ENCODE data around the gene TTYH2. TPM values are rescaled to one million over a fixed set of nuclear protein-coding genes. Genes with fewer than 3 reads are reported as not detected.

TTYH2 gene
- polyA plus RNA-seq, 1 of the 3 experiments (the other 2 are of a cell fraction), result 16.1 TPM

DNA sequence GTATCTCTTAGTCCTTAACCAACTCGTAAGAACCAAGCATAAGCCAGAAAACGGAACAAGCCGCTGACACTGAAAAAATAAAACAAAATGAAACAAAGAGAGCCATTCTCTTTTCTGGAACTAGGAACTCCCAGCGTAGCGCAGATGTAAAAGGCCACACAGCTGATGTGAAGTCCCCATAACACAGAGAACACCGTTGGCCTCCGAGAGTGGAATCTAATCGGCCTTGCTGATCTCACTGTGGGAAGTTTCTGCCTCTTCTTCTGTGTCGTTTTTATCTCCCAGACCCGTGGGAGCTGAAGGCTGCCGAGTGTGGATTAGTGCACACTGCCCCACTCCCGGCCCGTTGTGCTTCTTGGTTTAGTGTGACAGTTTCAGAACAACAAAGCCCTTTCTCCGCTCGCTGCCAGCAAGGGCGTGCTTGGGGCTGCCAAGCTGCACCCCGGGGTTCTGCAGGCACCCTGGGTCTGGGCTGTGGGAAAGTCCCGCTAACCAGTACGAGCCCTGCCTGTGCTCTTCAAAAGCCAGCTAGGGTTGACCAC is 21.7 kb downstream of the TTYH2 start:
- H3K9me2 ChIP-seq, result no peaks in the 10 kb centered on the region
- H3K4me2 ChIP-seq, result no peak overlapping the region
- H3K9me3 ChIP-seq, result no peaks in the 10 kb centered on the region
- H3K4me1 ChIP-seq (ENCODE audit: control insufficient read depth in 1 of 2, insufficient read depth in 2 of 2, low read depth in 1 of 2, low read length in 1 of 2), result peaks cover 0 to 8% of the 10 kb centered on the region in 2 experiments; a peak in 1 of 4 replicates
- no peaks in the 10 kb centered on the region for H3K79me2 ChIP-seq (ENCODE audit: insufficient read depth)
- TF ChIP-seq NFIC (IDR thresholded peaks at IDR 0.05; ENCODE audit: borderline replicate concordance), result no peak
- no peak for TF ChIP-seq SIN3A (IDR thresholded peaks at IDR 0.05; ENCODE audit: borderline replicate concordance, low read depth, low read length)
- no peak for TF ChIP-seq POLR2AphosphoS5 (IDR thresholded peaks at IDR 0.05; ENCODE audit: low read depth, low read length)
- no peak for TF ChIP-seq JUND (IDR thresholded peaks at IDR 0.05)
- TF ChIP-seq TEAD4 (IDR thresholded peaks at IDR 0.05; ENCODE audit: borderline replicate concordance, insufficient read depth), result no peak
- TF ChIP-seq RFX5 (IDR thresholded peaks at IDR 0.05; ENCODE audit: low read length), result no peak
- no peak for TF ChIP-seq TCF12 (IDR thresholded peaks at IDR 0.05)
- TF ChIP-seq CHD2 (IDR thresholded peaks at IDR 0.05; ENCODE audit: low read length, partially characterized antibody), result no peak
- TF ChIP-seq, protein P1, sequence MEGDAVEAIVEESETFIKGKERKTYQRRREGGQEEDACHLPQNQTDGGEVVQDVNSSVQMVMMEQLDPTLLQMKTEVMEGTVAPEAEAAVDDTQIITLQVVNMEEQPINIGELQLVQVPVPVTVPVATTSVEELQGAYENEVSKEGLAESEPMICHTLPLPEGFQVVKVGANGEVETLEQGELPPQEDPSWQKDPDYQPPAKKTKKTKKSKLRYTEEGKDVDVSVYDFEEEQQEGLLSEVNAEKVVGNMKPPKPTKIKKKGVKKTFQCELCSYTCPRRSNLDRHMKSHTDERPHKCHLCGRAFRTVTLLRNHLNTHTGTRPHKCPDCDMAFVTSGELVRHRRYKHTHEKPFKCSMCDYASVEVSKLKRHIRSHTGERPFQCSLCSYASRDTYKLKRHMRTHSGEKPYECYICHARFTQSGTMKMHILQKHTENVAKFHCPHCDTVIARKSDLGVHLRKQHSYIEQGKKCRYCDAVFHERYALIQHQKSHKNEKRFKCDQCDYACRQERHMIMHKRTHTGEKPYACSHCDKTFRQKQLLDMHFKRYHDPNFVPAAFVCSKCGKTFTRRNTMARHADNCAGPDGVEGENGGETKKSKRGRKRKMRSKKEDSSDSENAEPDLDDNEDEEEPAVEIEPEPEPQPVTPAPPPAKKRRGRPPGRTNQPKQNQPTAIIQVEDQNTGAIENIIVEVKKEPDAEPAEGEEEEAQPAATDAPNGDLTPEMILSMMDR (IDR thresholded peaks at IDR 0.05), result no peak
- no peak for TF ChIP-seq FOXM1 (IDR thresholded peaks at IDR 0.05; ENCODE audit: low read depth)
- TF ChIP-seq MXI1 (IDR thresholded peaks at IDR 0.05; ENCODE audit: low read depth, low read length), result no peak
- TF ChIP-seq GATA2 (CRISPR knock-in tag; IDR thresholded peaks at IDR 0.05), result no peak
- no peak for TF ChIP-seq ELF1 (IDR thresholded peaks at IDR 0.05)
- TF ChIP-seq, protein P2, sequence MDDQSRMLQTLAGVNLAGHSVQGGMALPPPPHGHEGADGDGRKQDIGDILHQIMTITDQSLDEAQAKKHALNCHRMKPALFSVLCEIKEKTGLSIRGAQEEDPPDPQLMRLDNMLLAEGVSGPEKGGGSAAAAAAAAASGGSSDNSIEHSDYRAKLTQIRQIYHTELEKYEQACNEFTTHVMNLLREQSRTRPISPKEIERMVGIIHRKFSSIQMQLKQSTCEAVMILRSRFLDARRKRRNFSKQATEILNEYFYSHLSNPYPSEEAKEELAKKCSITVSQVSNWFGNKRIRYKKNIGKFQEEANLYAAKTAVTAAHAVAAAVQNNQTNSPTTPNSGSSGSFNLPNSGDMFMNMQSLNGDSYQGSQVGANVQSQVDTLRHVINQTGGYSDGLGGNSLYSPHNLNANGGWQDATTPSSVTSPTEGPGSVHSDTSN (IDR thresholded peaks at IDR 0.05), result no peak
- no peak for TF ChIP-seq FOSL2 (IDR thresholded peaks at IDR 0.05; ENCODE audit: borderline replicate concordance, low read depth)
- TF ChIP-seq RXRA (IDR thresholded peaks at IDR 0.05; ENCODE audit: borderline replicate concordance, low read depth), result no peak
- no peaks in the 10 kb centered on the region for H4K20me1 ChIP-seq (ENCODE audit: insufficient read depth)
- H3K4me3 ChIP-seq (ENCODE audit: low read depth in 2 of 2, low read length in 1 of 2), result no peak overlapping the region
- H3F3A ChIP-seq (replicated peaks; ENCODE audit: insufficient read depth), result no peaks in the 10 kb centered on the region
- H3K36me3 ChIP-seq (replicated peaks in 1 of 2; ENCODE audit: control insufficient read depth in 1 of 2, insufficient read depth in 2 of 2, low read length in 1 of 2), result no peaks in the 10 kb centered on the region
- 89% methylated on average over 19 of the region's 19 CpGs for WGBS (ENCODE audit: low lambda C conversion rate)
- H2AFZ ChIP-seq (ENCODE audit: low read depth), result no peak overlapping the region
- no peaks in the 10 kb centered on the region for H3K27me3 ChIP-seq (ENCODE audit: insufficient read depth)
- H3K27ac ChIP-seq (ENCODE audit: low read depth in 2 of 2, low read length in 1 of 2), result no peak overlapping the region
- no peak overlapping the region for H3K9ac ChIP-seq
- ChIA-PET CTCF (interaction anchor here (0.6 to 1.0 kb wide), 3 partner anchors 123 to 815 kb away, joined by 3 read pairs; no protein-coding TSS in a partner anchor), POLR2A (no interaction called here)
- DNase-seq, result no peak

DNA sequence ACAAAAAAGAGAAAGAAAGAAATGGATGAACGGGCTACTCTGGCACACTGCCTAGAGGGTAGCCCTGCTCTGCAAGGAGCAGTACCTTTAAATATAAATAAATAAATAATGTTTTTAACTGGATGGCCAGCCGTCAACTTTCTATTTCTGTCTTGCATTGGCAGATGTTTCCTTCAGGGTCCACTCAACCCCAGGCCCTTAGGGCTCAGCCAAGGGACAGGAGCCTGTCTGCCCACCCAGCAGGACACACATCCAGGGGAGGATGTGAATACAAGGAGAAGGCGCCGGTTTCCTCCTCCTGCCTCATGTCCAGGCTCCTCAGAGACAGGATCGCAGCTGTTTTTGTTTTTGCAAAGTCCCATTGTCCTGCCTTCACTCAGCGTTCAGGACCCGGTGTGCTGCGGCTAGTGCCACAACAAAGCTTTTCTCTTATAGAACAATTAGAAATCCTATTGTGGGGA is 22.6 kb downstream of the TTYH2 start:
- DNase-seq, result no peak
- H3K4me1 ChIP-seq (ENCODE audit: control insufficient read depth in 1 of 2, insufficient read depth in 2 of 2, low read depth in 1 of 2, low read length in 1 of 2), result peaks cover 0 to 8% of the 10 kb centered on the region in 2 experiments; a peak in 1 of 4 replicates
- ChIA-PET POLR2A (no interaction called here), CTCF (interaction anchor here (1.0 kb wide), 1 partner anchor 132 kb away, joined by 3 read pairs; no protein-coding TSS in a partner anchor)
- 87% methylated on average over 8 of the region's 8 CpGs for WGBS (ENCODE audit: low lambda C conversion rate)
- no peaks in the 10 kb centered on the region for H4K20me1 ChIP-seq (ENCODE audit: insufficient read depth)
- no peaks in the 10 kb centered on the region for H3K79me2 ChIP-seq (ENCODE audit: insufficient read depth)
- H3K4me3 ChIP-seq (ENCODE audit: low read depth in 2 of 2, low read length in 1 of 2), result no peak overlapping the region
- H3K27me3 ChIP-seq (ENCODE audit: insufficient read depth), result no peaks in the 10 kb centered on the region
- no peaks in the 10 kb centered on the region for H3K36me3 ChIP-seq (replicated peaks in 1 of 2; ENCODE audit: control insufficient read depth in 1 of 2, insufficient read depth in 2 of 2, low read length in 1 of 2)
- no peak overlapping the region for H3K9ac ChIP-seq
- no peak overlapping the region for H3K4me2 ChIP-seq
- H3F3A ChIP-seq (replicated peaks; ENCODE audit: insufficient read depth), result no peaks in the 10 kb centered on the region
- H2AFZ ChIP-seq (ENCODE audit: low read depth), result no peak overlapping the region
- no peaks in the 10 kb centered on the region for H3K9me2 ChIP-seq
- no peaks in the 10 kb centered on the region for H3K9me3 ChIP-seq
- H3K27ac ChIP-seq (ENCODE audit: low read depth in 2 of 2, low read length in 1 of 2), result no peak overlapping the region
- TF ChIP-seq NRF1 (IDR thresholded peaks at IDR 0.05; ENCODE audit: low read depth, low read length), result no peak
- no peak for TF ChIP-seq EP300 (IDR thresholded peaks at IDR 0.05; ENCODE audit: borderline replicate concordance in 1 of 2, low read depth in 1 of 2, low read length in 1 of 2)
- TF ChIP-seq, protein P3, sequence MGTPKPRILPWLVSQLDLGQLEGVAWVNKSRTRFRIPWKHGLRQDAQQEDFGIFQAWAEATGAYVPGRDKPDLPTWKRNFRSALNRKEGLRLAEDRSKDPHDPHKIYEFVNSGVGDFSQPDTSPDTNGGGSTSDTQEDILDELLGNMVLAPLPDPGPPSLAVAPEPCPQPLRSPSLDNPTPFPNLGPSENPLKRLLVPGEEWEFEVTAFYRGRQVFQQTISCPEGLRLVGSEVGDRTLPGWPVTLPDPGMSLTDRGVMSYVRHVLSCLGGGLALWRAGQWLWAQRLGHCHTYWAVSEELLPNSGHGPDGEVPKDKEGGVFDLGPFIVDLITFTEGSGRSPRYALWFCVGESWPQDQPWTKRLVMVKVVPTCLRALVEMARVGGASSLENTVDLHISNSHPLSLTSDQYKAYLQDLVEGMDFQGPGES (IDR thresholded peaks at IDR 0.05; ENCODE audit: low read depth, low read length), result no peak
- TF ChIP-seq, protein P1 (IDR thresholded peaks at IDR 0.05), result no peak
- TF ChIP-seq RAD21 (IDR thresholded peaks at IDR 0.05; ENCODE audit: low read length), result no peak
- TF ChIP-seq TEAD4 (IDR thresholded peaks at IDR 0.05; ENCODE audit: borderline replicate concordance, insufficient read depth), result no peak
- no peak for TF ChIP-seq POLR2AphosphoS5 (IDR thresholded peaks at IDR 0.05; ENCODE audit: low read depth, low read length)
- no peak for TF ChIP-seq TCF12 (IDR thresholded peaks at IDR 0.05)
- TF ChIP-seq RFX5 (IDR thresholded peaks at IDR 0.05; ENCODE audit: low read length), result no peak
- TF ChIP-seq, protein P4, sequence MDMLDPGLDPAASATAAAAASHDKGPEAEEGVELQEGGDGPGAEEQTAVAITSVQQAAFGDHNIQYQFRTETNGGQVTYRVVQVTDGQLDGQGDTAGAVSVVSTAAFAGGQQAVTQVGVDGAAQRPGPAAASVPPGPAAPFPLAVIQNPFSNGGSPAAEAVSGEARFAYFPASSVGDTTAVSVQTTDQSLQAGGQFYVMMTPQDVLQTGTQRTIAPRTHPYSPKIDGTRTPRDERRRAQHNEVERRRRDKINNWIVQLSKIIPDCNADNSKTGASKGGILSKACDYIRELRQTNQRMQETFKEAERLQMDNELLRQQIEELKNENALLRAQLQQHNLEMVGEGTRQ (IDR thresholded peaks at IDR 0.05; ENCODE audit: borderline replicate concordance, low read depth, low read length), result no peak
- no peak for TF ChIP-seq FOXM1 (IDR thresholded peaks at IDR 0.05; ENCODE audit: low read depth)

Data from SK-N-SH (cell line).